ENCODE results near the gene LSR. TPM values are rescaled to one million over a fixed set of nuclear protein-coding genes. Genes with fewer than 3 reads are reported as not detected.

Gene LSR
- total RNA-seq, 1 donor from 2014 or later, result 32.9 TPM

- intact Hi-C loops (cut with DNase I), result no loop called here
- Histone ChIP-seq H3K27ac (peak overlapping the region; percentile 81), H3K27me3 (no peaks in the 10 kb centered on the region), H3K36me3 (no peaks in the 10 kb centered on the region), H3K9me3 (no peaks in the 10 kb centered on the region), H3K4me3 (peak overlapping the region; percentile 56 to 59), H3K4me1 (peaks cover 31% of the 10 kb centered on the region)
- TF ChIP-seq POLR2A (IDR thresholded peaks at IDR 0.05) (no peak), POLR2AphosphoS5 (IDR thresholded peaks at IDR 0.05; ENCODE audit: insufficient read depth in 1 of 2, low read depth in 1 of 2) (no peak), CTCF (IDR thresholded peaks at IDR 0.05) (peak in 1 of 3 experiments; percentile 4)
- DNase-seq (ENCODE audit: extremely low spot score in 2 of 2), result peak; percentile 69 to 96
Observed at GRCh38 chr19:35247526-35248309, 1.1 kb upstream of the LSR start.

- Histone ChIP-seq H3K27me3 (no peaks in the 10 kb centered on the region), H3K36me3 (no peaks in the 10 kb centered on the region), H3K9me3 (no peaks in the 10 kb centered on the region), H3K4me3 (peak overlapping the region; percentile 56 to 59), H3K27ac (peak overlapping the region; percentile 81), H3K4me1 (peaks cover 31% of the 10 kb centered on the region)
- intact Hi-C loops (cut with DNase I), result no loop called here
- TF ChIP-seq CTCF (IDR thresholded peaks at IDR 0.05) (no peak), POLR2AphosphoS5 (IDR thresholded peaks at IDR 0.05; ENCODE audit: insufficient read depth in 1 of 2, low read depth in 1 of 2) (no peak)
- peak; percentile 47 to 77 for DNase-seq (ENCODE audit: extremely low spot score in 2 of 2)
Observed at GRCh38 chr19:35249146-35249847, 495 bp downstream of the LSR start.

GRCh38 chr19:35249848-35250711 lies 1.3 kb downstream of the LSR start:
- H3K4me1 ChIP-seq, result peaks cover 31% of the 10 kb centered on the region
- TF ChIP-seq CTCF (IDR thresholded peaks at IDR 0.05) (no peak), POLR2A (IDR thresholded peaks at IDR 0.05) (no peak), POLR2AphosphoS5 (IDR thresholded peaks at IDR 0.05; ENCODE audit: insufficient read depth in 1 of 2, low read depth in 1 of 2) (no peak)
- intact Hi-C loops (cut with DNase I), result no loop called here

GRCh38 chr19:35251456-35251855 lies 2.7 kb downstream of the LSR start:
- Histone ChIP-seq H3K27ac (no peak overlapping the region), H3K4me3 (no peak overlapping the region), H3K4me1 (peaks cover 31% of the 10 kb centered on the region), H3K9me3 (no peaks in the 10 kb centered on the region), H3K27me3 (no peaks in the 10 kb centered on the region), H3K36me3 (no peaks in the 10 kb centered on the region)
- intact Hi-C loops (cut with DNase I), result no loop called here
- DNase-seq (ENCODE audit: extremely low spot score in 2 of 2), result peak; percentile 37 to 69
- TF ChIP-seq CTCF (IDR thresholded peaks at IDR 0.05) (no peak), POLR2AphosphoS5 (IDR thresholded peaks at IDR 0.05; ENCODE audit: insufficient read depth in 1 of 2, low read depth in 1 of 2) (no peak), POLR2A (IDR thresholded peaks at IDR 0.05) (no peak)

More at GRCh38 chr19:35249848-35250711, 1.3 kb downstream of the LSR start:
- DNase-seq (ENCODE audit: extremely low spot score in 2 of 2), result peak; percentile 79 to 84
- no peaks in the 10 kb centered on the region for H3K9me3 ChIP-seq
- no peaks in the 10 kb centered on the region for H3K27me3 ChIP-seq
- peak overlapping the region; percentile 56 to 59 for H3K4me3 ChIP-seq
- no peaks in the 10 kb centered on the region for H3K36me3 ChIP-seq
- no peak overlapping the region for H3K27ac ChIP-seq
